GM18519 (cell line): ENCODE measurements around the gene CXCL13.
"Not testable (repeated sequence)": the region's sequence is repeated elsewhere in the genome, so short reads cannot be mapped to it uniquely, and the experiment has no call there.

ENCODE experiments used
- ATAC-seq: cut with Tn5 transposase; IDR thresholded peaks from one replicate; pipeline ENCODE4 v1.9.1; 2021; ENCODE audit warnings: mild to moderate bottlenecking, moderate library complexity; ENCODE audit not compliant: unreplicated experiment, low FRiP score

CXCL13 gene

GRCh38 chr4:77600521-77601451, 4.8 kb upstream of the CXCL13 start:
- no peak for ATAC-seq

GRCh38 chr4:77601614-77602187, 3.9 kb upstream of the CXCL13 start:
- no peak for ATAC-seq

- ATAC-seq = no peak
Measured at GRCh38 chr4:77613267-77613666, 7.6 kb downstream of the CXCL13 start.

- ATAC-seq = no peak
Measured at GRCh38 chr4:77615153-77615552, 9.5 kb downstream of the CXCL13 start.

GRCh38 chr4:77617203-77617602, 11.6 kb downstream of the CXCL13 start:
- ATAC-seq = no peak

GRCh38 chr4:77618383-77619241, 13.0 kb downstream of the CXCL13 start:
- peak; percentile 82 for ATAC-seq

GRCh38 chr4:77619408-77619807, 13.8 kb downstream of the CXCL13 start:
- no peak for ATAC-seq

- ATAC-seq = no peak
Measured at GRCh38 chr4:77621254-77621653, 15.6 kb downstream of the CXCL13 start.

GRCh38 chr4:77623091-77623490, 17.5 kb downstream of the CXCL13 start:
- no peak for ATAC-seq

- no peak for ATAC-seq
Measured at GRCh38 chr4:77624213-77624612, 18.6 kb downstream of the CXCL13 start.

- no peak for ATAC-seq
Measured at GRCh38 chr4:77625485-77625884, 19.9 kb downstream of the CXCL13 start.

- peak; percentile 85 for ATAC-seq
Measured at GRCh38 chr4:77629885-77630284, 24.3 kb downstream of the CXCL13 start.

- no peak for ATAC-seq
Measured at GRCh38 chr4:77631276-77631675, 25.7 kb downstream of the CXCL13 start.

GRCh38 chr4:77634132-77634785, 28.6 kb downstream of the CXCL13 start:
- ATAC-seq = no peak

- ATAC-seq = no peak
Measured at GRCh38 chr4:77635246-77635645, 29.6 kb downstream of the CXCL13 start.

GRCh38 chr4:77635876-77636275, 30.3 kb downstream of the CXCL13 start:
- no peak for ATAC-seq

- ATAC-seq = no peak
Measured at GRCh38 chr4:77636902-77637301, 31.3 kb downstream of the CXCL13 start.

GRCh38 chr4:77644069-77644468, 38.4 kb downstream of the CXCL13 start:
- not testable (repeated sequence) for ATAC-seq

- no peak for ATAC-seq
Measured at GRCh38 chr4:77650787-77651186, 45.2 kb downstream of the CXCL13 start.

- no peak for ATAC-seq
Measured at GRCh38 chr4:77651820-77652219, 46.2 kb downstream of the CXCL13 start.
